Measurements from ENCODE around the gene TMC6.
A peak's percentile ranks its signal among the peaks of the same experiment; 100 is the strongest.

The TMC6 gene

DNA sequence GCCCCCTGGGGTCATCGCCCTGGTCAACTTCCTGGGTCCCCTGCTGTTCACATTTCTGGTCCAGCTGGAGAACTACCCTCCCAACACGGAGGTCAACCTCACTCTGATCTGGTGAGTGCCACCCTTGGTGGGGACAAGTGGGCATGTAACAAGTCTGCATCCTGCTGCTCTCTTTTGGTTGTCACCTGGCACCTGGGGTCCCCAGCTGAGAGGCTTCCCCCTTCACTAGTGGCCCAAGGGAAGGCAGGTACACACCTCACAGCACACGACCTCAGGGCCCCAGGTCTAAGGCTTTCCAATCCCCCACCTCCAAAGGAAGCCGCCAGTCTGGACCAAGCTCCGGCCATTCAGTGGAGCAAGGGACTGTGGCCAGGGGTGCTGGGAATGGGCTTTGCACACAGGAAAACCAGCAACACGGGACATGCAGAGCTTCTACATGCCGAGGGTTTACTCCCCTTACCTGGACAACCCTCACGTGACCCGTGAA lies 6.4 kb upstream of the TMC6 start:
- no peak for DNase-seq

GRCh38 chr17:78133971-78134898 lies 5.7 kb upstream of the TMC6 start:
- DNase-seq = peak; percentile 50

GRCh38 chr17:78133179-78133951 lies 4.8 kb upstream of the TMC6 start:
- DNase-seq = no peak

GRCh38 chr17:78132767-78133178 lies 4.2 kb upstream of the TMC6 start:
- DNase-seq = no peak

GRCh38 chr17:78132084-78132676 lies 3.6 kb upstream of the TMC6 start:
- DNase-seq = peak; percentile 54

DNA sequence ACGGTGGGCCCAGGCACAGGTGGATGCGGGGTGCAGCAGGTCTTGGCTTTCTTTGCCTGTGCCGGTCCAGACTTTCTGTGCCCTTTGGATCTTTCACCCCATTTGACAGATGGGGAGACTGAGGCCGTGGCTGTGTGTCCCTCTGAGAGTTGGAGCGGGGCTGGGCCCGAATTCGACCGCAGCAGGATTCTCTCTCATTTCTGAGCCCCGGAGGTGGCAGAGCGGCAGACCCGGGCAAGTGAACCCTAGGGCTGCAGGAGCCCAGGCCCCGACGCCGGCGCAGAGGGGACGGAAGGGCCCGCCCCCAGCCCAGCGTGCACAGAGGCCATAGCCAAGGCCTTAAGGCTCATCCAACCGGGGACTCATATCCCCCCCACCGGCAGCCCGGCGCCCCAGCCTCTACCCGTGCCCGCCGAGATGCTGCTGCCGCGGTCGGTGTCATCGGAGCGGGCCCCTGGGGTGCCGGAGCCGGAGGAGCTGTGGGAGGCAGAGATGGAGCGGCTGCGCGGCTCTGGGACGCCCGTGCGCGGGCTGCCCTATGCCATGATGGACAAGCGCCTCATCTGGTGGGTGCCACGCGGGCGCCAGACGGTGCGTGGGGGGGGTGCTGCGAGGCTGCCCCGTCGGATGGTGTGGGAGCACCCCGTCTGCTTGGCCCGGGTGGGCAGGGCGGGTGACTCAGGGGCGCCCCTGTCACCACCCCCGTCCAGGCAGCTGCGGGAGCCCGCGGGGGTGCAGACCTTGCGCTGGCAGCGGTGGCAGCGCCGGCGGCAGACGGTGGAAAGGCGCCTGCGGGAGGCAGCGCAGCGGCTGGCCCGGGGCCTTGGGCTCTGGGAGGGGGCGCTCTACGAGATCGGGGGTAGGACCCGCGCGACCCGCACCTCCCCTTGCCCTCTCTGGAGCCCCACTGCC lies 2.9 kb upstream of the TMC6 start:
- DNase-seq = peak; percentile 71

- peak; percentile 48 for DNase-seq
Measured at GRCh38 chr17:78130437-78131101, 2.0 kb upstream of the TMC6 start, which contains the start of gene TMC8. TMC8 (plus strand) TSS chr17:78130771; CDS start chr17:78131589, 818 bp downstream.

GRCh38 chr17:78130090-78130436 lies 1.5 kb upstream of the TMC6 start:
- no peak for DNase-seq

- DNase-seq = no peak
Measured at GRCh38 chr17:78129351-78130089, 965 bp upstream of the TMC6 start.

DNA sequence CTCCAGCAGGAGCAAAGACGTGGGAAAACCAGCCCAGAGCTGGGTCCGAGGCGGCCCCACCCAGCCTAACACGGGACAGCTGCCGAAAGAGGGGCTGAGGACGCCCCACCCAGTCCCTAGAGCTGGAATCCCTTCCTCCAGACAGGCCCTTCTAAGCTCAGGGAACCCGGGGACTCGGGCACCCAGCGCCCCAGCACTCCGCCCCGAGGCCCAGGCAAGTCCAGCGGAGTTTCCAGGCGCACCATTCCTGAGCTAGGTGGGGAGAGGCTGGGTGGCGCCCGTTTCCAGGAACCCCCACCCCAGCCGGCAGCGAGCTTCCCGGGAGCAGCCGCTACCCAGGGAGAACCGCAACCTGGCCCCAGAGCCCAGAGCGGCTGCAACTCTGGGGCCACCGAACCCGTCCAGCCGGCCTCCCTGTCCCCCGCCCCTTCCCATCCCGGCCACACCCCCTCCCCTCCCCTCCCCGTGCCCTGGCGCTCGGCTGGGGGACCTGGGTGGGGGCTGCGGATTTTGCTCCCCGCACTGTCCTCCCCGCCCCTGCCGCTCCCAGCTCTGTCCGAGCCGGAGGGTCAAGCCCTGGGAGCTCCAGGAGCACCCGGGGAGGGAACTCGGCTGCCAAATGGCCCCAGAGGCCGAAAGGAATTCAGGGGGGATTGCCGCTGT lies 536 bp downstream of the TMC6 start:
- no peak for DNase-seq

DNA sequence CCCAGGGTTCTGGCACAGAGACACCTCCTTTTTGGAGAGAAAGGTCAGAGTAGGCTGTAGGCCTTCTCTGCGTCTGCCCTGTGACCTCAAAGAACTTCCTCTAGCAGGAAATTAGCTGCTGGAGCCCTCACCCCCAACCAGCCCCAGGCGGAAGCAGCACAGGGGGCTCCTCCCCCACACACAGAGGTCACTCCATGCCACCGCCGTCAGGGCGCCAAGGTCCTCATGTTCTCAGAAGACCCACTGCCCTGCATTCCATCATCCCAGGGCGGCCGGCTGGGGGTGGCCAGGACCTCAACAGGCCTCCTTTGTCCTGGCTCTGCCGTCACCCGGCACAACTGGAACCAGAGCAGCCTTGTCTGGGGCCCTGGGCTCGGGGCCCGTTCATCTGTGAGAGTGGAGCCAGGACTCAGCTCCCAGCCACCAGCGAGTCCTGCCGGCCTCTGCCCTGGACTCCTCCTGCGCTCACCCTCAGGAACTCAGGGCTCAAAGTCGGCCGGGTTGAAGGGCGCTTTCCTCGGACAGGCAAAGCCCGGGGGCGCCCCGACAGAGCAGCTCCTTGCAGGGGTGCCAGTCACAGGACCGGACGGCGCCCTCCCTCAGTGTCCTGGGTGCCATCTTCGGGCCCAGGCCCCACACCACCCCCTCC lies 1.2 kb downstream of the TMC6 start:
- DNase-seq = peak; percentile 58

DNA sequence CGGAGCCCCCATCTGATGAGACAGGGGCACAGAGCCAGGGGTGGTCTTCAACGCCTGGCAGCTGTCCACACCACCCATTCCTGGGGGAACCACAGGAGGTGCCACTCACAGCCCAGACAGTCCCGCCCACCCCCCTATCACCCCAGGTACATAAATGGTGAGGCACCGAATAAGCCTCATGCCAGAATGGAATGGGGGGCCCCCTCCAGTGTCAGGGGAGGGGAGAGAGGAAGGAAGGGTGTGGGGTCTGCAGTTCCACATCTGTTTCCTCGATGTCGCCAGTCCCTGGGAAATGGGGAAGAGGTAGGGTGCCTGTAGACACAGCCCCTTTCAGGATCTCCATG lies 1.7 kb downstream of the TMC6 start:
- DNase-seq = no peak

DNA sequence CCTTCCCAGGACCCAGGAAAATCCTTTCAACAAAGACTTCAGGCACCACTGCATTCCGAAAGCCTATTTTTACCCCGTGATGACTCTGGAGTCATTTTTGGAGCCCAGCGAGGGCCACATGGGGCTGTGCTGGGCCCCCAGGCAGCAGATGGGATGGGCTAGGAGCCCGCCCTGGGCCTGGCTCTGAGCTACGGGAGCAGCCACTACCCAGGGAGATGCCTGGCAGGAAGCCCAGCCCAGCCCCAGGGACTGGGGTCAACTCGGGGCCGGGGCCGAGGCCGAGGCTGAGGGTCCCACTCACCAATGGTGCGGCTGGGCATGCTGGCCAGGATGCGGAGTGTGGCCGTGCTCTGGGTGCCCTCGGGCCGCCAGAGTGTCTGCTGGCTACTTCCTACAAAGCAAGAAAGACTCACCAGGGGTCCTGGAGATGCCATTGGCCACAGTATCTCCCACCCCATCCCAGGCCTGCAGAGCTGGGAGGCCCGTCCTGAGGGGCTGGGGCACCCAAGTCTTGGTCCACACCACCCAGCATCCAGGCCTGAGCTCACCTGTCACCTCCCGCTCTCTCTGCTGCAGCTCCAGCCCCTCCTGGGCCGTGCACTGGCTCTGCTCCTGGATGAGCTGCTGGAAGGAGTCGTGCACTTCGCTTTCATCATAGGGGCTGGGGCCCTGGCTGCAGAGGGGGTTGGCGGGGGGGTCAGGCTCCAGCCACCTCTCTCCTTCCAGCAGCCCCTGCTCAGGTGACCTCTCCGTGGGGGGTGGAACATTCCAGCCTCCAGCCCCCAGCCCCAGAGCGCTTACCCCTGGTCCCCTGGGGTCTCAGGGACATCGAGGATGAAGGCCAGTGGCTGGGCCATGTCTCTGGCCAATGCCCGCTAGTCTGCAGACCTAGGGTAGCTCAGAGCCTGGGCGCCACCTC lies 2.3 kb downstream of the TMC6 start:
- no peak for DNase-seq

DNA sequence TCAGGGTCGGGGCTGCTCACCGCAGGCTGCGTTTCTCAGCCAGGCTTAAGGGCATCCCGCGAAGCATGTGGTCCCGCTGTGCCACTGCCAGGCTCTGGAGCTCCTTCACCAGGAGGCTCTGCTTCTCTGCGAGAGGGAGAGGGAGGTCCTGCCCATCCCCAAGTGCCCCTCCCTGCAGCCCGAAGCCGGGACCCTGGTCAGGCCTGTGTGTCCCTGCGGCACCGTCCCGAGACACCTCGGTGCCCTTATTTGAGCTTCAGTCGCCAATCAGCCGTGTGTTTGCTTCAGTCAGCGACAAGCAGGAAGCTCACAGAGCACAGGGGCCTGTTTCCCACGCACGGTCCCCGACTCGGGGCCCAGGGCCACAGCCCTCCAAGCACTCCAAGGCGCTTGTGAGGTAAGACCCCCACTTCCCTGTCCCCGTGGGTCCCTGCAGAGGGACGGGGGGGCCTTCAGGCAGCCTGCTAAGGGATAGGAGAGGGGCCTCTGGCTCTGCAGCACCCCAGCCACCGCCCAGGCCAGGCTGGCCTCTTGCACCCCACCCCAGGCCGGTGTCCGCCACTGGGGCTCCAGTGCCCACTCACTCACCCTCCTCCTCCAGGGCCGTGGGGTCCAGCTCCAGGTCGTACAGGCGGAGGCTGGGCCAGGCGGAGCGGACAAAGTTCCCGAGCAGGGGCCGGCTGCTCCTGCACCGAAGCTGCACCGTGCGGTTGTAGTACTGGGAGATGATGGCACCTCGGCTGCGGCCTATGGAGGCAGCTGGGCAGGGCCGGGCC lies 3.2 kb downstream of the TMC6 start:
- DNase-seq = no peak

- no peak for DNase-seq
Measured at GRCh38 chr17:78124836-78125137, 3.8 kb downstream of the TMC6 start.

DNA sequence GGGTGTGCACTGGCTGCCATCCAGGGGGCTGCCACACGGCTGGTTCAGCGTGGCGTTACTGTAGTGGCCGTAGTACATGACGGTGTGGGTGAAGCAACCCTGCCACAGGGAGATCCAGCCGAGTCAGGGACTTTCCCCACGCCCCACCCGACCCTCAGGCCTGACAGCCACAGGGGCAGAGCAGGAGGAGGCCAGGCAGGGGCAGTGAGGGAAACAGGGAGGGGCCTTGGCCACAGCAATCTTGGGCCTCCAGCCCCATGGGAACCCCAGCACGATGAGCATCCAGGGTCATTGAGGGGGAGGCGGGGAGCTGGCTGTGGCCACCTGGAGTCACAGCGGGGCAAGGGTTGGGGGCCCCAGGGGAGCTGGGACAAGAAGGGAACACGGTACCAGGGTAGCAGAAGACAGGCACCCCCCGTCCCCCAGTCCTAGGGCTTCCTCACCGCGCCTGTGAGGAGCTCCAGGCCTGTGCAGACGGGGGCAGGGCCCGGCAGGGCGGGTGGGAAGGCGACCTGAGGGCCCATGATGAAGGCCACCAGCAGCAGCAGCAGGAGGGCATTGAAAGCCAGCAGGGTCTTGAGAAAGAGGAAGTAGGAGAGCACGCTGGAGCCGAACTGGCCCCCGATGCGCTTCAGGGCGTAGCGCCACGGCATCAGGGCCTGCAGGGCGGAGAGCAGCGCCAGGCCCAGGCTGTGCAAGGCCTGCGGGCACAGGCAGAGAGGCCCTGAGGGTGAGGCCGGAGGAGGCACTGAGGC lies 4.3 kb downstream of the TMC6 start:
- DNase-seq = no peak

- no peak for DNase-seq
Measured at GRCh38 chr17:78123258-78123929, 5.2 kb downstream of the TMC6 start.
